GM13977 (cell line): ENCODE measurements around the gene TPRN.

Experiments used
- DNase-seq: peaks from one replicate; pipeline ENCODE4 v3.0.0; 2012; ENCODE audit warnings: low spot score
- CTCF ChIP-seq: IDR thresholded peaks from 2 replicates; pipeline ENCODE4 v1.5.1; 2012; ENCODE audit warnings: mild to moderate bottlenecking, control low read depth; ENCODE audit not compliant: insufficient read depth; ENCODE audit errors: extremely low read depth, missing control alignments
- in situ Hi-C: fragments of 300-500 bp; cut with MboI; formaldehyde crosslinking; loops from one replicate; pipeline ENCODE4 v1.12.0; 2022; ENCODE audit warnings: low sequenced_read_pairs, low pct_unique_long_range_greater_than_20kb, mixed read lengths, inconsistent platforms; ENCODE audit not compliant: unreplicated experiment

TPRN gene

GRCh38 chr9:137221095-137221505 lies 20.6 kb upstream of the TPRN start:
- no peak for TF ChIP-seq CTCF
- no peak for DNase-seq
- in situ Hi-C loops: loop anchor here (10.0 kb wide), 1 partner anchor 96 kb away; no protein-coding TSS in a partner anchor

DNA sequence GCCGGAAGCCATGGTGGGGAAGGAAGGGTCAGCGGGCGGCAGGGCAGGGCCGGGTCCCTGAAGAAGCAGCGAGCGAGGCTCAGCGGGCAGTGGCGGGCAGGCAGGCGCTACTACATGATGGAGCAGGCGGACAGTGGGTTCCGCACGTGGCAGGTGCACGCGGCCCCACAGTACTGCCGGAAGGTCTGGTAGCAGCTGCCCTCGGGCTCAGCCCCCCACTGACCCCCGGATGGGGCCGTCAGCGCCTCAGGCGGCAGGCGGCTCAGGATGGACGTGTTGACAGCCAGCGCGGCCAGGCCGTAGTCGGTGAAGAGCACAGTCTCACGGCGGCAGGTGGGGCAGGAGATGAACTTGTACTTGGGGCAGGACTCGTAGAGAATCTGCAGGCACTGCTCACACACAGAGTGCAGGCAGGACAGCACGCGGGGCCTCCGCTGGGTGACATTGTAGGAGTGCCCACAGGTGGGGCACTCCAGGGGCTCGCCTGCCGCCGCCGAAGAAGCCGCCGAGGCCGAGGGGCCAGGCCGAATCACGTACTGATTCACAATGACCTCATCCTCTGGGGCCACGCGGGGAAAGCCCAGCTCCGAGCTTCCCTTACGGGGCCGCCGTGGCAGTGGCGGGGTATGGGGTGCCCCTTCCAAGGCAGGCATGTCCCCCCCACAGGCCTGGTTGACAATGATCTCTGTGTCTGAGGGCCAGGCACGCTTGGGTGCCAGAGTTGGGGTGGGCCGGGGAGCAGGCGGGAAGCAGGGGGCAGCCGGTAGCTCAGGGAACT lies 20.0 kb upstream of the TPRN start:
- no peak for DNase-seq
- no peak for TF ChIP-seq CTCF
- in situ Hi-C loops: loop anchor here (10.0 kb wide), 1 partner anchor 96 kb away; no protein-coding TSS in a partner anchor

GRCh38 chr9:137219757-137220316 lies 19.3 kb upstream of the TPRN start:
- TF ChIP-seq CTCF: no peak
- no peak for DNase-seq
- in situ Hi-C loops: loop anchor here (10.0 kb wide), 1 partner anchor 95 kb away; no protein-coding TSS in a partner anchor

GRCh38 chr9:137218754-137219271 lies 18.3 kb upstream of the TPRN start:
- no peak for TF ChIP-seq CTCF
- DNase-seq: no peak
- in situ Hi-C loops: no loop called here

GRCh38 chr9:137218212-137218753 lies 17.7 kb upstream of the TPRN start:
- in situ Hi-C loops: no loop called here
- TF ChIP-seq CTCF: no peak
- no peak for DNase-seq

DNA sequence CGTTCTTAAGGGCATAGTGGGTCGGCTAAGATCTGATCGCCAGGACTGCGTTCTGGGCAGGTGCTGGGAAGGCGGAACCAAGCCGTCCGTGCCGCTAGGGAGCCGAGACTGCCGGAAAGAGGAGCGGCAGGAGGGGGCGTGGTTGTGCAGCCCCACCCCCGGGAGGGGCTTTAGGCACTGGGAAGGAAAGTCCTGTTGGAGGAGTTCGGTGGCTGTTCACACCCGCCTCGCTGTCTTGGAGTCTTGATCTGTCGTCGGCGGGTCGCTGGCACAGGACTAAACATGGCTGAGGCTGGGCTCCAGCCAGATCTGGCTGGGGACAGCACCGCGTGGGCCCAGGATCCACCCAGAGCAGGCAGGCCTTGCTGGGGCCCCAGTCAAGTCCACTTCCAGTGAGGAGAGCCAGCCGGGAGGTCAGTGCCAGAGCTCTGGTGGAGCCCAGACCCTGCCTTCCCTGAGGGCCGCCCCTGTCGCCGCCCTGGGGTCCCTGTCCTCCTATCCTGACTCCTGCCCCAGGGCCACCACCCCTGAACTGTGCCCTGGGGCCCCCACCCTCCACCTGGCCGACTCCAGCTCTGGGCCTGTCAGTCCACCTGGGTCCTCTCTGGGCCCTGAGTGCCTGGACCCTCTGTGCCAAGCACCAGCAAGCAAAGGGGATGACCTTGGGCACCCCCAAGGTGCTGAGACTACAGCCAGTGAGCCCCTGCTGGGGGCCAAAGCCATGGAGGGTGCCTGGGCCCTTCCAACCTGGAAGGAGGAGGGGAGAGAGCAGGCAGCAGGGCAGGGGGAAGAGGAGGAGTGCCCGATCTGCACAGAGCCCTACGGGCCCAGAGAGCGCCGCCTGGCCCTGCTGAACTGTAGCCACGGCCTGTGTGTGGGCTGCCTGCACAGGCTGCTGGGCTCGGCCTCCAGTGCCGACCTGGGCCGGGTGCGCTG lies 17.0 kb upstream of the TPRN start:
- in situ Hi-C loops: no loop called here
- no peak for TF ChIP-seq CTCF
- no peak for DNase-seq
